ENCODE measurements around the gene COL5A1.

COL5A1 gene

GRCh38 chr9:134820901-134821300 lies 179.3 kb downstream of the COL5A1 start:
- H3K4me3 ChIP-seq (ENCODE audit: low read depth, low read length), result no peak overlapping the region
- in situ Hi-C loops (cut with HindIII; ENCODE audit: low sequenced_read_pairs), result no loop called here
- no peak for DNase-seq (ENCODE audit: low read depth)
- TF ChIP-seq, protein P1, sequence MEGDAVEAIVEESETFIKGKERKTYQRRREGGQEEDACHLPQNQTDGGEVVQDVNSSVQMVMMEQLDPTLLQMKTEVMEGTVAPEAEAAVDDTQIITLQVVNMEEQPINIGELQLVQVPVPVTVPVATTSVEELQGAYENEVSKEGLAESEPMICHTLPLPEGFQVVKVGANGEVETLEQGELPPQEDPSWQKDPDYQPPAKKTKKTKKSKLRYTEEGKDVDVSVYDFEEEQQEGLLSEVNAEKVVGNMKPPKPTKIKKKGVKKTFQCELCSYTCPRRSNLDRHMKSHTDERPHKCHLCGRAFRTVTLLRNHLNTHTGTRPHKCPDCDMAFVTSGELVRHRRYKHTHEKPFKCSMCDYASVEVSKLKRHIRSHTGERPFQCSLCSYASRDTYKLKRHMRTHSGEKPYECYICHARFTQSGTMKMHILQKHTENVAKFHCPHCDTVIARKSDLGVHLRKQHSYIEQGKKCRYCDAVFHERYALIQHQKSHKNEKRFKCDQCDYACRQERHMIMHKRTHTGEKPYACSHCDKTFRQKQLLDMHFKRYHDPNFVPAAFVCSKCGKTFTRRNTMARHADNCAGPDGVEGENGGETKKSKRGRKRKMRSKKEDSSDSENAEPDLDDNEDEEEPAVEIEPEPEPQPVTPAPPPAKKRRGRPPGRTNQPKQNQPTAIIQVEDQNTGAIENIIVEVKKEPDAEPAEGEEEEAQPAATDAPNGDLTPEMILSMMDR (IDR thresholded peaks at IDR 0.05; ENCODE audit: low read depth, low read length, missing control alignments), result no peak

GRCh38 chr9:134822541-134822940 lies 180.9 kb downstream of the COL5A1 start:
- DNase-seq (ENCODE audit: low read depth), result no peak
- in situ Hi-C loops (cut with HindIII; ENCODE audit: low sequenced_read_pairs), result no loop called here
- H3K4me3 ChIP-seq (ENCODE audit: low read depth, low read length), result no peak overlapping the region
- TF ChIP-seq, protein P1 (IDR thresholded peaks at IDR 0.05; ENCODE audit: low read depth, low read length, missing control alignments), result no peak

- in situ Hi-C loops (cut with HindIII; ENCODE audit: low sequenced_read_pairs), result no loop called here
- H3K4me3 ChIP-seq (ENCODE audit: low read depth, low read length), result no peak overlapping the region
- no peak for DNase-seq (ENCODE audit: low read depth)
- TF ChIP-seq, protein P1 (IDR thresholded peaks at IDR 0.05; ENCODE audit: low read depth, low read length, missing control alignments), result no peak
Observed at GRCh38 chr9:134823623-134824022, 182.0 kb downstream of the COL5A1 start.

GRCh38 chr9:134824583-134824982 lies 183.0 kb downstream of the COL5A1 start:
- in situ Hi-C loops (cut with HindIII; ENCODE audit: low sequenced_read_pairs), result no loop called here
- no peak overlapping the region for H3K4me3 ChIP-seq (ENCODE audit: low read depth, low read length)
- TF ChIP-seq, protein P1 (IDR thresholded peaks at IDR 0.05; ENCODE audit: low read depth, low read length, missing control alignments), result no peak
- DNase-seq (ENCODE audit: low read depth), result no peak

GRCh38 chr9:134825025-134825424 lies 183.4 kb downstream of the COL5A1 start:
- in situ Hi-C loops (cut with HindIII; ENCODE audit: low sequenced_read_pairs), result no loop called here
- DNase-seq (ENCODE audit: low read depth), result no peak
- TF ChIP-seq, protein P1 (IDR thresholded peaks at IDR 0.05; ENCODE audit: low read depth, low read length, missing control alignments), result no peak
- no peak overlapping the region for H3K4me3 ChIP-seq (ENCODE audit: low read depth, low read length)

- no peak for DNase-seq (ENCODE audit: low read depth)
- in situ Hi-C loops (cut with HindIII; ENCODE audit: low sequenced_read_pairs), result no loop called here
- TF ChIP-seq, protein P1 (IDR thresholded peaks at IDR 0.05; ENCODE audit: low read depth, low read length, missing control alignments), result no peak
- no peak overlapping the region for H3K4me3 ChIP-seq (ENCODE audit: low read depth, low read length)
Observed at GRCh38 chr9:134826336-134827285, 185.0 kb downstream of the COL5A1 start.

All from astrocyte of the cerebellum (primary cell).